Central memory CD8-positive, alpha-beta T cell (primary cell): ENCODE results near the gene BID.

ENCODE experiments used
- ATAC-seq: fragments of 150-1000 bp; cut with Tn5 transposase; replicated peaks from 2 replicates; pipeline ENCODE4 v1.10.0; 2022; ENCODE audit warnings: mild to moderate bottlenecking, moderate FRiP score, moderate number of reproducible peaks; ENCODE audit not compliant: poor library complexity, severe bottlenecking; ENCODE audit errors: extremely low read depth
- DNase-seq, 2 donors: peaks; one replicate each; pipeline ENCODE4 v3.0.0; 2021; ENCODE audit warnings: low spot score in 2 of 2
- H3K27ac Mint-ChIP-seq: one replicate; pipeline ENCODE4 v1.8.0; 2022; ENCODE audit warnings: low read depth, mild to moderate bottlenecking, moderate library complexity, mixed read lengths
- H3K27me3 Mint-ChIP-seq: one replicate; pipeline ENCODE4 v1.8.0; 2022; ENCODE audit warnings: mixed read lengths
- H3K36me3 Mint-ChIP-seq: one replicate; pipeline ENCODE4 v1.8.0; 2022; ENCODE audit warnings: mild to moderate bottlenecking, moderate library complexity, mixed read lengths; ENCODE audit not compliant: insufficient read depth
- H3K4me1 Mint-ChIP-seq: one replicate; pipeline ENCODE4 v1.8.0; 2022; ENCODE audit warnings: mixed read lengths
- H3K4me3 Mint-ChIP-seq: one replicate; pipeline ENCODE4 v1.8.0; 2022; ENCODE audit warnings: mild to moderate bottlenecking, moderate library complexity, mixed read lengths
- H3K9me3 Mint-ChIP-seq: one replicate; pipeline ENCODE4 v1.8.0; 2022; ENCODE audit warnings: mixed read lengths

Gene BID

GRCh38 chr22:17785185-17786184 lies 11.2 kb upstream of the BID start:
- Mint-ChIP-seq H3K4me3 (no peak overlapping the region), H3K9me3 (no peaks in the 10 kb centered on the region), H3K27ac (no peak overlapping the region), H3K4me1 (peaks cover 23% of the 10 kb centered on the region), H3K27me3 (no peaks in the 10 kb centered on the region), H3K36me3 (peaks cover 4% of the 10 kb centered on the region)
- DNase-seq (peak; percentile 61 to 69), ATAC-seq (no peak)

GRCh38 chr22:17784776-17785175 lies 10.5 kb upstream of the BID start:
- no peak for DNase-seq
- Mint-ChIP-seq H3K4me3 (no peak overlapping the region), H3K9me3 (no peaks in the 10 kb centered on the region), H3K27ac (no peak overlapping the region), H3K27me3 (no peaks in the 10 kb centered on the region), H3K4me1 (peaks cover 30% of the 10 kb centered on the region), H3K36me3 (peaks cover 4% of the 10 kb centered on the region)
- ATAC-seq: no peak

GRCh38 chr22:17783773-17784480 lies 9.7 kb upstream of the BID start:
- DNase-seq (no peak), ATAC-seq (no peak)
- Mint-ChIP-seq H3K4me1 (peaks cover 39% of the 10 kb centered on the region), H3K27ac (peak overlapping the region; percentile 52), H3K9me3 (no peaks in the 10 kb centered on the region), H3K4me3 (no peak overlapping the region), H3K36me3 (peaks cover 7% of the 10 kb centered on the region), H3K27me3 (no peaks in the 10 kb centered on the region)

GRCh38 chr22:17783312-17783711 lies 9.0 kb upstream of the BID start:
- no peaks in the 10 kb centered on the region for H3K9me3 Mint-ChIP-seq
- H3K27ac Mint-ChIP-seq: peak overlapping the region; percentile 52
- H3K4me1 Mint-ChIP-seq: peaks cover 45% of the 10 kb centered on the region

GRCh38 chr22:17782621-17783020 lies 8.4 kb upstream of the BID start:
- peaks cover 52% of the 10 kb centered on the region for H3K4me1 Mint-ChIP-seq
- peaks cover 8% of the 10 kb centered on the region for H3K36me3 Mint-ChIP-seq
- ATAC-seq: no peak
- H3K4me3 Mint-ChIP-seq: no peak overlapping the region
- no peaks in the 10 kb centered on the region for H3K27me3 Mint-ChIP-seq
- no peak overlapping the region for H3K27ac Mint-ChIP-seq
- no peaks in the 10 kb centered on the region for H3K9me3 Mint-ChIP-seq
- DNase-seq: no peak

More at GRCh38 chr22:17783312-17783711, 9.0 kb upstream of the BID start:
- Mint-ChIP-seq H3K36me3 (peaks cover 7% of the 10 kb centered on the region), H3K27me3 (no peaks in the 10 kb centered on the region), H3K4me3 (no peak overlapping the region)
- ATAC-seq: no peak
- no peak for DNase-seq

GRCh38 chr22:17782158-17782557 lies 7.9 kb upstream of the BID start:
- DNase-seq (no peak), ATAC-seq (no peak)
- Mint-ChIP-seq H3K4me3 (no peak overlapping the region), H3K27ac (no peak overlapping the region), H3K4me1 (peaks cover 56% of the 10 kb centered on the region), H3K9me3 (no peaks in the 10 kb centered on the region), H3K27me3 (no peaks in the 10 kb centered on the region), H3K36me3 (peaks cover 12% of the 10 kb centered on the region)

GRCh38 chr22:17781319-17782031 lies 7.2 kb upstream of the BID start:
- peaks cover 15% of the 10 kb centered on the region for H3K36me3 Mint-ChIP-seq
- ATAC-seq: peak; percentile 40
- DNase-seq: peak; percentile 33 to 35
- H3K4me1 Mint-ChIP-seq: peaks cover 59% of the 10 kb centered on the region
- no peaks in the 10 kb centered on the region for H3K9me3 Mint-ChIP-seq
- peak overlapping the region; percentile 29 for H3K27ac Mint-ChIP-seq
- H3K27me3 Mint-ChIP-seq: no peaks in the 10 kb centered on the region
- H3K4me3 Mint-ChIP-seq: peak overlapping the region; percentile 48

- H3K27me3 Mint-ChIP-seq: no peaks in the 10 kb centered on the region
- ATAC-seq: no peak
- DNase-seq: no peak
- H3K4me3 Mint-ChIP-seq: peak overlapping the region; percentile 99
- H3K9me3 Mint-ChIP-seq: no peaks in the 10 kb centered on the region
- peaks cover 19% of the 10 kb centered on the region for H3K36me3 Mint-ChIP-seq
- H3K27ac Mint-ChIP-seq: peak overlapping the region; percentile 98
- peaks cover 65% of the 10 kb centered on the region for H3K4me1 Mint-ChIP-seq
Observed at GRCh38 chr22:17780741-17781318, 6.6 kb upstream of the BID start.

- DNase-seq: no peak
- Mint-ChIP-seq H3K27ac (peak overlapping the region; percentile 98), H3K36me3 (peaks cover 19% of the 10 kb centered on the region), H3K4me1 (peaks cover 71% of the 10 kb centered on the region), H3K9me3 (no peaks in the 10 kb centered on the region), H3K27me3 (no peaks in the 10 kb centered on the region), H3K4me3 (peak overlapping the region; percentile 99)
- ATAC-seq: no peak
Observed at GRCh38 chr22:17780116-17780740, 6.0 kb upstream of the BID start.

- peak overlapping the region; percentile 99 for H3K4me3 Mint-ChIP-seq
- peak overlapping the region; percentile 98 for H3K27ac Mint-ChIP-seq
- H3K36me3 Mint-ChIP-seq: peaks cover 19% of the 10 kb centered on the region
- H3K9me3 Mint-ChIP-seq: no peaks in the 10 kb centered on the region
- peaks cover 75% of the 10 kb centered on the region for H3K4me1 Mint-ChIP-seq
- ATAC-seq (no peak), DNase-seq (no peak)
- H3K27me3 Mint-ChIP-seq: no peaks in the 10 kb centered on the region
Observed at GRCh38 chr22:17779286-17780115, 5.2 kb upstream of the BID start.

GRCh38 chr22:17778412-17778976 lies 4.2 kb upstream of the BID start:
- Mint-ChIP-seq H3K27me3 (no peaks in the 10 kb centered on the region), H3K27ac (peak overlapping the region; percentile 98), H3K4me3 (peak overlapping the region; percentile 99), H3K9me3 (no peaks in the 10 kb centered on the region), H3K4me1 (peaks cover 77% of the 10 kb centered on the region), H3K36me3 (peaks cover 19% of the 10 kb centered on the region)
- DNase-seq: no peak
- no peak for ATAC-seq
